Ishikawa (cell line): ENCODE results near the gene TP53TG3E.
"Not testable (repeated sequence)": the region's sequence is repeated elsewhere in the genome, so short reads cannot be mapped to it uniquely, and the experiment has no call there.

ENCODE experiments used
- CEBPB ChIP-seq: IDR thresholded peaks from 2 replicates; pipeline ENCODE4 v1.6.1; 2012
- CREB1 ChIP-seq: IDR thresholded peaks from 2 replicates; pipeline ENCODE4 v1.6.1; 2012; ENCODE audit warnings: low read depth
- EGR1 ChIP-seq: IDR thresholded peaks from 2 replicates; pipeline ENCODE4 v1.6.1; 2012
- EP300 ChIP-seq: IDR thresholded peaks from 2 replicates; pipeline ENCODE4 v1.6.1; 2012; ENCODE audit warnings: borderline replicate concordance
- NFIC ChIP-seq: IDR thresholded peaks from 2 replicates; pipeline ENCODE4 v1.6.1; 2012
- RAD21 ChIP-seq: IDR thresholded peaks from 2 replicates; pipeline ENCODE4 v1.6.1; 2012; ENCODE audit warnings: low read depth
- TAF1 ChIP-seq: IDR thresholded peaks from 2 replicates; pipeline ENCODE4 v1.6.1; 2012; ENCODE audit warnings: low read depth, mild to moderate bottlenecking
- TEAD4 ChIP-seq: IDR thresholded peaks from 2 replicates; pipeline ENCODE4 v1.6.1; 2012
- YY1 ChIP-seq: IDR thresholded peaks from 2 replicates; pipeline ENCODE4 v1.6.1; 2012; ENCODE audit warnings: low read depth
- TF ChIP-seq, protein P1 (sequence below): IDR thresholded peaks from 2 replicates; pipeline ENCODE4 v1.6.1; 2012
- TF ChIP-seq, protein P2 (sequence below): IDR thresholded peaks from 2 replicates; pipeline ENCODE4 v1.6.1; 2012; ENCODE audit warnings: low read depth, mild to moderate bottlenecking
- TF ChIP-seq, protein P3 (sequence below): IDR thresholded peaks from 2 replicates; pipeline ENCODE4 v1.6.1; 2012

- not testable (repeated sequence) for TF ChIP-seq YY1, RAD21, CEBPB, EP300, TAF1, CREB1, NFIC, EGR1, TEAD4
- TF ChIP-seq, protein P1, sequence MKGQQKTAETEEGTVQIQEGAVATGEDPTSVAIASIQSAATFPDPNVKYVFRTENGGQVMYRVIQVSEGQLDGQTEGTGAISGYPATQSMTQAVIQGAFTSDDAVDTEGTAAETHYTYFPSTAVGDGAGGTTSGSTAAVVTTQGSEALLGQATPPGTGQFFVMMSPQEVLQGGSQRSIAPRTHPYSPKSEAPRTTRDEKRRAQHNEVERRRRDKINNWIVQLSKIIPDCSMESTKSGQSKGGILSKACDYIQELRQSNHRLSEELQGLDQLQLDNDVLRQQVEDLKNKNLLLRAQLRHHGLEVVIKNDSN: not testable (repeated sequence)
- TF ChIP-seq, protein P2, sequence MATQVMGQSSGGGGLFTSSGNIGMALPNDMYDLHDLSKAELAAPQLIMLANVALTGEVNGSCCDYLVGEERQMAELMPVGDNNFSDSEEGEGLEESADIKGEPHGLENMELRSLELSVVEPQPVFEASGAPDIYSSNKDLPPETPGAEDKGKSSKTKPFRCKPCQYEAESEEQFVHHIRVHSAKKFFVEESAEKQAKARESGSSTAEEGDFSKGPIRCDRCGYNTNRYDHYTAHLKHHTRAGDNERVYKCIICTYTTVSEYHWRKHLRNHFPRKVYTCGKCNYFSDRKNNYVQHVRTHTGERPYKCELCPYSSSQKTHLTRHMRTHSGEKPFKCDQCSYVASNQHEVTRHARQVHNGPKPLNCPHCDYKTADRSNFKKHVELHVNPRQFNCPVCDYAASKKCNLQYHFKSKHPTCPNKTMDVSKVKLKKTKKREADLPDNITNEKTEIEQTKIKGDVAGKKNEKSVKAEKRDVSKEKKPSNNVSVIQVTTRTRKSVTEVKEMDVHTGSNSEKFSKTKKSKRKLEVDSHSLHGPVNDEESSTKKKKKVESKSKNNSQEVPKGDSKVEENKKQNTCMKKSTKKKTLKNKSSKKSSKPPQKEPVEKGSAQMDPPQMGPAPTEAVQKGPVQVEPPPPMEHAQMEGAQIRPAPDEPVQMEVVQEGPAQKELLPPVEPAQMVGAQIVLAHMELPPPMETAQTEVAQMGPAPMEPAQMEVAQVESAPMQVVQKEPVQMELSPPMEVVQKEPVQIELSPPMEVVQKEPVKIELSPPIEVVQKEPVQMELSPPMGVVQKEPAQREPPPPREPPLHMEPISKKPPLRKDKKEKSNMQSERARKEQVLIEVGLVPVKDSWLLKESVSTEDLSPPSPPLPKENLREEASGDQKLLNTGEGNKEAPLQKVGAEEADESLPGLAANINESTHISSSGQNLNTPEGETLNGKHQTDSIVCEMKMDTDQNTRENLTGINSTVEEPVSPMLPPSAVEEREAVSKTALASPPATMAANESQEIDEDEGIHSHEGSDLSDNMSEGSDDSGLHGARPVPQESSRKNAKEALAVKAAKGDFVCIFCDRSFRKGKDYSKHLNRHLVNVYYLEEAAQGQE: not testable (repeated sequence)
- TF ChIP-seq, protein P3, sequence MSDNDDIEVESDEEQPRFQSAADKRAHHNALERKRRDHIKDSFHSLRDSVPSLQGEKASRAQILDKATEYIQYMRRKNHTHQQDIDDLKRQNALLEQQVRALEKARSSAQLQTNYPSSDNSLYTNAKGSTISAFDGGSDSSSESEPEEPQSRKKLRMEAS: not testable (repeated sequence)
Observed at GRCh38 chr16:33304006-33304405, at the start of gene TP53TG3E.
